NCI-H82 (cell line): Measurements from ENCODE around the gene MEF2A.
"Not testable (repeated sequence)": the region's sequence is repeated elsewhere in the genome, so short reads cannot be mapped to it uniquely, and the experiment has no call there.

Experiments
- DNase-seq: peaks from one replicate; lab custom pipeline; 2025; lab: John Stamatoyannopoulos, UW

The MEF2A gene

DNA sequence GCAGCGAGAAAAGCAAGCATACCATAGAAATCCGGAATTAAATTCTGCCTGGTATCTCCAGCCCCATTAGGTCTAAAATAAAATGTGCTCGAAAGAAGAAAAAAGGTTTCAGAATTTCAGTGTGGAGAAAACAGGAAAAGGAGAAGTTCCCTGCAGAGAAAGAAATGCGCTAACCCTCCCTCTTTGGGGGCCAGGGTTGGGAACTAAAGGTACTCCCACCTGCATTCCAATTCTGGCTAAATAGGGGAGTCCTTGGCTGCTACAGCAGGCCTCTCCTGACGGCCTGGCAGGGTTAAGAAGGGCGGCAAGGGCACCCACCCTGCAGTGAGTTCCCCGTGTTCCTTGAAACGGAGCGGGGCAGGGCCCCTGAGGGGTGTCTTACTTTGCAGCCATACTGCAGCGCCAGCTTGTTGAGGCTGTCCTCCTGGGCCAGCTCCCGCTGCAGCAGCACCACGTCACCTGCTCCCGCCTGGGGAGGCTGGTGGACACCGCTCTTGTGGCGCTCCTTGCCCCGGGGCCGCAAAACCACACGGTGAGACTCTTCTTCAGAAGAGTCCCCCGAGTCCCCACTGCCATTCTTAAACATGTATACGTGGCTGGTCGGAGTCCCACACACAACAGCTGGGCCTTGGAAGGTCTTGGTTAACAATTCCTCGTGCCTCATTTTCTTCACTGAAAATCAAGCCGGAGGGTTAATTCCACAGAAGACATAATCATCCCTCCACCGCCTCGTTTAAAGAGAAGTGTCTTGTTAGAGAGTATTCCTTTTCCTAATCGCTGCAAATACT lies 165.7 kb downstream of the MEF2A start:
- DNase-seq = no peak

DNA sequence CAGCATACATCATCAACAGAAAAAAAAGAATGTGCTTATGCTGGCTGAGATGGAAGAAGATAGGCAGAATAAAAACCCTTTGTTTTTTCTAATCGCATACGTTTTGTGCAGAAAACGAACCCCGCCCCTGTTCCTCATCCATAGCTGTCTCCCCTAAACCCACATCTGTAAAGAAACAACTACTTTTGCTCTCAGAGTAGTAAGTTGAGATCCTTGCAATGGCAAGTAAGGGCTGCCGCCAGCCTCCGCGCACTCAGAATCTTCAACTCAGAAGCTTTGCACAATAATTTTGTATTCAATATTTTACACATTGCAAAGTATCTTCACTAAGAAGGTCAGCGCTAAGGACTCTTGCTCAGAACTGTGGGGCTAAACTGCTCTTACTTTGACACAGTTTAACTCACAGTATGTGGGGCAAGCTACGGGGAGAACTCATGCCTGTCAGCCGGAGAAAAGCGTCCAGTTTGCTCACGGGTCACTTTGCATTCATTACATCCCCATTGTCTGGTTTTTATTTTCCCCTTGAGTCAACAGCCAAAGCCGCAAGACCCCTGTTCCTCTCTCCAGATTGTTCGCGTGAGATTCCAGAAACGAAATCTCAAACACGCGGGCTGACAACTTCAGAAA lies 166.5 kb downstream of the MEF2A start:
- DNase-seq = no peak

DNA sequence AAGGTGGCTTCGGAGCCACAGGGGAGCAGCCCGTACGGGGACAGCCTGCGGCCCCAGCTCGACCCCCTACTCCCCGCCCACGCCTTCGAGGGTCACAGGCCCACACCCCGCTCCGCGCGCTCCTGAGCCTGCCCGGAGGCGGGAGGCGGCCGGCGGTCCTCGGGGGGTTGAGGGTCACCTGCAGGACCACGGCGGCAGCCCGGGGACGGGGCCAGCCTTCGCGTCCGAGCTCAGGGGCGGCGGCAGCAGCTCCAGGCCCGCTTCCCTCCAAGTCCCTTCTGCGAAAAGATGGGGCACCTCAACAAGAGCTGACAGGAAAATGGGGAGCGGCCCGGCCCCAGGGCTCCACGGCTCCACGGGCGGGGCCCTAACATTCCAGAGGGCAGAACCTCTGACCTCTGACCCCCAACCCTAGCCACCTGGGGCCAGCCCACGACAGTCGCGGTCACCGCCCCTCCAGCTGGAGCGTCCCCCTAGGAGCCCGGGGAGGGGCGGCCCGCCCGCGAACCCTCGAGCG lies 167.0 kb downstream of the MEF2A start:
- DNase-seq = peak; percentile 59

DNA sequence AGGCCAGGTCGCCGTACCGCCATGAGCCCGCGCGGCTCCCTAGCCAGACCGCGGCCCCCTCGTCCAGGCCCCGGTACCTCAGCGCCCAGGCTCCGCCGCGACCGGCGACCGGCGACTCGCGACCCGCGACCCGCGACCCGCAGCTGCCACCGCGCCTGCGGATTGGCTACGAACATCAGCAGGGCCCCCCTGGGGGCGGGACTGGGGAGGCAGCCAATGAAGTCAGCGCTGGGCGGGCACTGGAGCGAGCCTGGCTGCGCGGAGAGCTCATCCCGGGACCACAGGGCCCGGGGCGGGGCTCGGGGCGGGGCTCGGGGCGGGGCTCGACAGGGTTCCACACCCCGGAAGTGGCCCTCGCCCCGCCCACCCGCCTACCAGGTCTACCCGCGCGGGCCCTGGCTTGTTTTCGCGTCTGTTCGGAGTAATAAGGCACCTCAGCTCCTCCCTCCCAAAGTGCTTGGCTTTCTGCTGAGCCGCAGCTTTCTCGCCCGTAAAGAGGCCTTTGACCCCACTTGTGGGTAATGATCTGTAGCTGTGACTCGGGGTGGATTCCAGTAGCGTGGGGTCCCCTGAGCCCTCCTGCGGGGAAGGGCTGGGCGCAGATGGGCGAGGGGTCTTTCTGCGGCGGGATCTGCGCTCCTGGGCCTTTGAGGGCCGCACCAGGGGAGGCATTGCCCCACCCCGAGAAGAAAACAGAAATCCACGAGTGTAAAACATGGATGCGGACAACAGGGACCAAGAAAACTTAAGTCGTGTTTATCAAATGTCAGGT lies 167.7 kb downstream of the MEF2A start, which contains the start of gene LYSMD4:
TSS of gene LYSMD4 (minus strand) at position 170 of the 772 bp plus-strand sequence. CDS start 1,438 bp downstream, outside the sequence.
- DNase-seq = peak; percentile 98

DNA sequence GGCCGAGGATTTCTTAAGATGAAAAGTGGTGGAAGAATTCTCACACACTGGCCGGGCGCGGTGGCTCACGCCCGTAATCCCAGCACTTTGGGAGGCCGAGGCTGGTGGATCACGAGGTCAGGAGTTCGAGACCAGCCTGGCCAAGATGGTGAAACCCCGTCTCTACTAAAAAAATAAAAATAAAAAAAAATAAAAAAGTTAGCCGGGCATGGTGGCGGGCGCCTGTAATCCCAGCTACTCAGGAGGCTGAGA lies 168.2 kb downstream of the MEF2A start:
- DNase-seq = not testable (repeated sequence)

DNA sequence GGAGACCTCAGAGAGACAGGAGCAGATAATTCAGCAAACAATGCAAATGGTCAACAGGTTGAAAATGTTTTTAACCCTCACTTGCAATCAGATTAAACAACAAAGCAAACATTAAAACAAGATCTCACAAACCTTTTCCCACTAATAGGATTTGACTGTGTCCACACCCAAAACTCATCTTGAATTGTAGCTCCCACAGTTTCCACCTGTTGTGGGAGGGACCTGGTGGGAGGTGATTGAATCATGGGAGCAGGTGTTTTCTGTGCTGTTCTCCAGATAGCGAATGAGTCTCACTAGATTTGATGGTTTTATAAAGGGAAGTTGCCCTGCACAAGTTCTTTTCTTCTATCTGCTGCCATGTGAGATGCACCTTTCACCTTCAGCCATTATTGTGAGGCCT lies 168.8 kb downstream of the MEF2A start:
- peak; percentile 55 for DNase-seq

DNA sequence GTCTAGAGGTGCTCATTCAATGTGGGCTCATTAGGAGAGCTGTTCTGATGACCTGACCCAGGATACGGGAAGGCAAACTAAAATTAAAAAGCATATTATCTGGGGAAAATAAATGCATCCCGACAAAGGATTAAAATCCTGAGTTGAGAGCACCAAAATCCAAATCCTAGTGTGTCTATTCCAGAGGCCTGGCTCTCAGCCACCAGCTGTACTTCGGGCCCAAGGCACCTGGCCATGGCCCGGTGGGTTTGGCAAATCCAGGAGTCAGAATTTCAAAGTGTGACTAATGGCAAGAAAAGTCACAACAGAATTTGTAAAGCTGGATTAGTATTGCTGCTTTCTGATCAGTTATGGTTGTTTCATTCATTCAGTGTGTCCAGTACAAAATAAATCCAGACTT lies 170.1 kb downstream of the MEF2A start:
- no peak for DNase-seq

DNA sequence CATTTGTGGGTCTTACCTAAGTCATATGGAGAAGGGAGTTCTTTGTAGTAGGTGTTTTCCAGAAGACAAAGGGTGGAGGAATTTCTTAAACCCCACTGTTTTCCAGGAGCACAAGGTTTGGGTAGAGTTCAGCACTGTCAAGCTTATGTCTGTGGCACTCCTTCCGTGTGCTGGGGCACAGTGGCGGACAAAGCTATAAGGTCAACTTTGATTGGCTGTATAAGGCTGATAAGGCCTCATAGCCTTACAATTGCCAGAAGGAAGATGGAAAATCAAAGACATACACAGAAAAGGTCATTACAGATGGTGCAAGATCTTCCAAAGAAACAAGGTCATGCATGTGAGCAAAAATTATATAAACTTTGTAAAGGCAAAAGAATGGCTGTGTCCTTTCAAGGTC lies 170.9 kb downstream of the MEF2A start:
- no peak for DNase-seq

DNA sequence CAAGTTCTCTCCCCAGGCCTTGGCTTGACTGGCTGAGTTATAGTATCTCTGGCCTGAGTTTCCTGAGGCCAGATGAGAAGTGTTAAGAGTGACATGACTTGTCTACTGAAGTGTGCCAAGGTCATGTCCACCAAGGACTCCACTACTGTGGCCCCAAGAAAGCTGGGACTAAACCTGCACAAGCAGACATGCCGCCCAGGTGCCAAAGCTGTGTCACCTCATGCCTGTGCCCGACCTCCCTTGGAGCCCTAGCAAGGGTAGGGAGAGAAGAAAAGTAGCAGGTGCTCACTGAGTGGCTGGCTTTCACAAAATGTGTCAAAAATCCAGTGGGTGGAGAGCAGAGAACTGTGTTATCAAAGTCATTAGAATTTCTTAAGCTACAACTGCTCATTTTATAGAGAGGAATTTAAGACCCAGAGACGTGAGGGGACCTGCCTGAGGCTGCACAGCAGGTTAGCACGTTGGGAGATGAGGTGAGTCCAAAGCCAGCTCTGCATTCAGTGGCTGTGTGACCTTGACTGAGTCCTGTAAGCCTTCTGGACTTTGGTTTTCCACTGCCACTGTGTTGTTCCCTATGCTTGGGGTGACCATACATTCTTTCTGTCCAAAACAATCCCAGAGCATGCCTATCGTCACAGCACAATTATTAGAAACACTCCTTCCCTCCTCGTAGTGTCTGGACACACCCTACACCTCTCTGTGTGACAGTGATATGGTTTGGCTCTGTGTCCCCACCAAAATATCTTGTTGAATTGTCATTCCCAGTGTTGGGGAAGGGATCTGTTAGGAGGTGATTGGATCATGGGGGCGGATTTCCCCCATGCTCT lies 172.4 kb downstream of the MEF2A start:
- DNase-seq = no peak

DNA sequence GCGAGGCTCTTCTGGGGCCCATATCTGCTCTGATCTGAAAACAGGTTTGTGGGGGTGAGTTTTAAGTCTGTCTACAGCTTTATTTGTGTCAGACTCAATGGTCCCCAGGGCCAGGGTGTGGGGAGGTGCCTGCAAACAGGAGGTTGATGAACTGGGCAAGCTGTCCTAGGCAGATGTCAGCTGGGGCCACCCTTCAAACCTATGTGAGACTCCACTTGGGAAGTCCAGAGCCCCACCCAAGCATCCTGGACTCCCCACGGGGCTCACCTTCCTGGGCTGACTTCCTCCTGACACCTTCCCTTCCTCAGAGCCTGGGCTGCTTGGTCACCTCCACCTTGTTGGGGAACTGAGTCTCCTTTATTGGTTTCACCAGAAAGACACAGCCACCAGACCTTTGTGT lies 176.1 kb downstream of the MEF2A start:
- DNase-seq = no peak

DNA sequence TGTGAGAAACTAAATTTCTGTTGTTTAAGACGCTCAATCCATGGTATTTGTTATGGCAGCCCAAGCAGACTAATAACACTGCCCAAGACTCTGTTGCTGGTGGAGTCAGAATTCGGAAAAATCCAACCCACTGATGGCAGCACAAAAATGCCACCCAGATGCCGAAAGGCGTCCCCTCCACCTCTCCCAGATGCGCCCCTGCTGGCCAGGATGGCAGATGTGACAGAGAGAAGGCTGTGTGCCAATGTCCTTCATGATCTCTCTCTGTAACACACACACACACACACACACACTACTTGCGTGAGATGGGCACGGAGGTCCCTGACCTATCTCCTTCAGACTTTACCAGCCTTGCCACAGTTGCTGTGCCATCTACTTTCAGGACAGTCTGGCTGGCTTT lies 178.4 kb downstream of the MEF2A start:
- DNase-seq = no peak

DNA sequence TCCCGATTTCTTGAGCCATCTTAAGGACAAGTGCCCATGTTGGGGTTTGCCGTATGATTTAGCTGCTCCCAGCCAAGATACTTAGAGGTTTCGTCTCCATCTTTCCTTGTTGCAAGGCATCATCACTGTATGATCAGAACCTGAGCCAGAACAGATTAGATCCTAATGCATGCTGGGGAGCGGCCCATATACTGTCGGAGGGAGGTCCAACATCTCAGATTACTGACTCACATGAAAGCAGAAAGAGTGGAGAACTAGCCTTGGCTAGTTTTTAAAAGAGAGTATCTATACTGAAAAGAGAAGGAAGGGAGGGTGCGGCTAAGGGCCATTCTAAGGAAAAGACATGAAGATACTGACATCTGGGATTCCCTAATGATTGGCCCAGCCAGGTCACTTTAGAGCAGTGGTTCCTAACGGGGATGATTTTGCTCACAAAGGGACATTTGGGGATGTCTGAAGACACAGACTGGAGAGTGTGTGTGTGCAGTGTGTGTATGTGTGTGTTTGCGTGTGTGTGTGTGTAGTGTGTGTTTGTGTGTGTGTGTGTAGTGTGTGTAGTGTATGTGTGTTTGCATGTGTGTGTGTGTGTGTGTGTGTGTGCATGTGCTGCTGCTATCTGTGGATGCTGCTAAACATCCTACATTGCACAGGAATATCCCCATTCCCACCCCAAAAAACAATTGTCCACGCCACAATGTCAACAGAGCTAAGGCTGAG lies 179.7 kb downstream of the MEF2A start:
- no peak for DNase-seq

DNA sequence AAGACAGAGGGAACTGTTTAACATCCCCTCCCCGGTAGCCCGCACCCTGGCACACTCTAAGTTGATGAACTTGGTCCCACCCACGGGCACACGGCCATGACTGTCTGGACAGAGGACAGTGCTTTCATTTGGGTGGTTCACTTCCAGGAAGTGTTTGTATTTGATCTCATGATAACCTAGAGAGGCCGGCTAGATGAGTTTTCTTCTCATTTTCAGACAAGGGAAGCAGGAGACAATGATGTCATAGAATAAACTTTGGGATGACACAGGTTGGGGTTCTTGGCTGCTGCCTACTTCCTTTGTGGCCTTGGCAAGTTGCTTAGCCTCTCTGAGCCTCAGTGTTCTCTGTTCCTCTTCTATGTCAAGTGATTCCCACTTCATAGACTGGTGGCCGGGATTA lies 183.6 kb downstream of the MEF2A start:
- no peak for DNase-seq

DNA sequence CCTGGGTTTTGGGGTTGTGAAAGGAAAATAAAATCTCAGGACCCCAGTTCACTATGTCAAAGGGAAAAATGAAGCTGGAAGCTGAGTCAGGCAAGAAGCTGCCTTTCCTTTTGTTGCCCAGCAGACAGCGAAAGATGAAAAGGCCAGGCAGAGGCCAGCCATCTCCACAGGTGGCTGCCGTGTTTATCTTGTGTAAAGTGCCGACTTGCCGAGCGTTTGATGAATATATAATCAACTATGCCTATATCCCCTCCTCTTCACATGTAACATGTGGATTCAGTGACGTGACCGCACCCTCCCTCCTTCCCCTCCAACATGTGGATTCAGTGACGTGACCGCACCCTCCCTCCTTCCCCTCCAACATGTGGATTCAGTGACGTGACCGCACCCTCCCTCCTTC lies 184.5 kb downstream of the MEF2A start:
- DNase-seq = not testable (repeated sequence)

DNA sequence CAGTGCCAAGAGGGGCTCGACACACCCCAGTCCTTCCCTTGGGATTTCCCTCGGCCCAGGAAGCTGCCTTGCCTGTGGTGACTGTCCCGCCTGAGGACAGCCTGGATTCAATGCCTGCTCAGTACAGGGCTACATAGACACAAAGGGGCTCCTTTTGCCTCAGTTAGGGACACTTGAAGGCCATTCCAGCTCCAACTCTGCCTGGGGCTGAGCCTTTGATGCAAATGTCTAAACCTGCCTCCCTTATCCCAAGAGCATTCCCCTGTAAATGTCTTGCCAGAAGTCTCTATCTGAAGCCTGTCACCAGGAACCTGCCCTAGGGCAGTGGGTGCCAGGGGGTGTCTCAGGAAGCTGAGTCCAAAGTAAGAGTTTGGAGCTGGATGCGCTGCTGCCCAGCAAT lies 186.8 kb downstream of the MEF2A start:
- no peak for DNase-seq

DNA sequence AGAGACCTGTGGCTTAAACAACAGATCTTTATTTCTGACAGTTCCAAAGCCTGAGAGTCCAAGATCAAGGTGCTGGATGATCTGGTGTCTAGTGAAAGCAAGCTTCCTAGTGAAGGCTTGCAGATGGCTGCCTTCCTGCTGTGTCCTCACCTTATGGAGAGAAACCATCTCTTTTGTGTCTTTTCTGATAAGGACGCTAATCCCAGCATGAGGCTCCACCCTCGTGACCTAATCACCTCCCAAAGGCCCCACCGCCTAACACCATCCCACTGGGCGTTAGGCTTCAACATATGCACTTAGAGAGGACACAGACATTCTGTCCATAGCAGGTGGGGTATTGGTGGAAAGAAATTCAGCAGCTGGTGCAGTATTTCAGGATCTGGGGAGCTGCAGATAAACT lies 187.3 kb downstream of the MEF2A start:
- no peak for DNase-seq

DNA sequence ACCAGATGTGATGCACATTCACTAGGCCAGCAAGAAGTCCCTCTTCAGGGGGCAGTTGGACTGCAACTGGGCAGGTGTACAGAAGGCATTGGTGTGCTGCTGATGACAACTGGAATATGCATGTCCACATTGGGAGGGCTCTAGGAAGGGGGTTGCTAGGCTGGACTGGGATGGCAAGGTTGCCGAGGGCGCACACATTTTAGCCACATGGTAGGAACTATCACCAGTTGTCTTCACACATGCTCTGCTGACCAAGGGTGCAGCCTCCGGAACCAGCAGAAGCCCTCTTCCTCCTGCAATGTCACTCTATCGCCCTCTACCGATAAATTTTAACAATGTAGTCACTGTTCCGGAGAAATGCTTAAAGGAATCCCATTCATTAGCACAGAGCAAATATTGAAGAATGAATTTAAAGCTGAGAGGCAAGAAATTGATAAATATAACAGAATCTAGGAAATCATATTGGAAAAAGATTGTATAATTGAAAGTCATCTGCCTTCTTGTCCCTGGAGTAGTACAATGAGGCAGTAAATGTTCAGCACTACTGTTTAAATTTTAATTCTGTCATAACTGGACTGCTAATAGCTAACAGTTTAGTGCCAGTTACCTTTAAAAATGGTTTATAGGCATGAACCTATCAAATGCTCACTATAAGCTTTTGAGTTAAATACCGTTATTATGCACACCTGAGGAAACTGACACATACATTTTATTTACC lies 190.1 kb downstream of the MEF2A start:
- DNase-seq = peak; percentile 81

DNA sequence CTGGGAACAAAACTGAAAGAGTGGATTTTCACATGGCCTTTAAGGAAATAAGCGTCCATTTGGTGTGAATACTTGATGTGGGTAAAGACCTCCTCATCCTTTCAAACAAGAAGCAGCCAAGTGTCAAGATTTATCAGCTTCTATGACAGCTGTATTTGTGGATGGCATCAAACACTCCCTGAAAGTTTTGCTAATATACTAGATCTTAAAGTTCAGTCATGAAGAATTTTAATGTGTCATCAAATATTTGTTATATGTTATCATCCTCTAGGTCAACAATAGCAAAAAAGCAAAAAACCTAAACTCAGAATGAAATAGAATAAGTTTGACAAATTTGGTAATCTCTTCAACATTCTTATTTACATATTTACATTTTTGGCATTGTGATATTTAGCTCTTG lies 196.5 kb downstream of the MEF2A start:
- no peak for DNase-seq

DNA sequence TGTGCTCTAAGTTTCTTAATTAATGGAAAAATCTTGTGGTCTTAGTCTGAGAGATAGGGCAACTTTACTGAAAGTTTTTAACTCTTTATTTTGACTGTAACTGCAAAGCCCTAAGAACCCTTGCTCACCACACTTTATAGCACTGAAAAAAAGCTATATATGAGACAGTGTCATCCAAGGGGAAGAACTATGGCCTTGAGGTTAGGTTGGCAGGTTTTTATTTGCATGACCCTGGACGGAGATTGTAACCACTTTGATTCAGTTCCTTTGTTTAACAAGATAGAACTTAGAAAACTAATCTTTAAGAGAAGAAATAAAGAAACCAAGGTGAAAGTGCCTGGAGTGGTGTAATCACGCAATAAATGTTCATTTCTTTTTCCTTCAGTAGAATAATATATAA lies 198.0 kb downstream of the MEF2A start:
- no peak for DNase-seq

DNA sequence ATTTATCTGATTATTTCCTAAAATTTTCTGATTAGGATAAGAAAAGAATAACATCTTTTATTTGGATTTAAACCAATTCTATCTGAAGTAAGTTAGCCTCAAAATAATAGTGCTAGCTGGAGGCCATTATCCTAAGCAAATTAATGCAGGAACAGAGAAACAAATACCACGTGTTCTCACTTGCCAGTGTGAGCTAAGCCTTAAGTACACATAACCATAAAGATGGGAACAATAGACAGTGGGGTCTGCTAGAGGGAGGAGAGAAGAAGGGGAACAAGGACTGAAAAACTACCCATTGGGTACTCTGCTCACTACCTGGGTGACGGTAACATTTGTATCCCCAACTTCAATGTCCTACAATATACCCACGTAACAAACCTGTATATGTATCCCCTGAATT lies 198.7 kb downstream of the MEF2A start:
- no peak for DNase-seq
